ENCODE results near the gene MICAL2. TPM values are rescaled to one million over a fixed set of nuclear protein-coding genes. Genes with fewer than 3 reads are reported as not detected.

Gene MICAL2
- total and polyA plus RNA-seq, 12 donors, result 8.4 to 80.5 (median 34.1) TPM

GRCh38 chr11:12114193-12115033 is 4.0 kb downstream of the MICAL2 start:
- 69 to 85% (median 73%) methylated on average over 21 of the region's 21 CpGs for WGBS, 4 donors
- peak in 5 of 7 donors; percentile 30 to 71 (median 43) for DNase-seq
- Histone ChIP-seq H3K36me3 (replicated peaks in 1 of 2) (no peaks in the 10 kb centered on the region), H3K4me1 (replicated peaks in 1 of 2) (peaks cover 4 to 10% of the 10 kb centered on the region in 2 donors), H3K4me3 (peak overlapping the region in 1 of 4 donors; percentile 4), H3K27ac (peak overlapping the region in 3 of 5 donors; percentile 11 to 79 (median 45)), H3K9me3 (replicated peaks in 1 of 3) (no peaks in the 10 kb centered on the region), H3K27me3 (no peaks in the 10 kb centered on the region)
- TF ChIP-seq CTCF (IDR thresholded peaks at IDR 0.05), result no peak
- TF ChIP-seq POLR2A (IDR thresholded peaks at IDR 0.05), result no peak
- intact Hi-C loops (cut with DNase I), result no loop called here

DNA sequence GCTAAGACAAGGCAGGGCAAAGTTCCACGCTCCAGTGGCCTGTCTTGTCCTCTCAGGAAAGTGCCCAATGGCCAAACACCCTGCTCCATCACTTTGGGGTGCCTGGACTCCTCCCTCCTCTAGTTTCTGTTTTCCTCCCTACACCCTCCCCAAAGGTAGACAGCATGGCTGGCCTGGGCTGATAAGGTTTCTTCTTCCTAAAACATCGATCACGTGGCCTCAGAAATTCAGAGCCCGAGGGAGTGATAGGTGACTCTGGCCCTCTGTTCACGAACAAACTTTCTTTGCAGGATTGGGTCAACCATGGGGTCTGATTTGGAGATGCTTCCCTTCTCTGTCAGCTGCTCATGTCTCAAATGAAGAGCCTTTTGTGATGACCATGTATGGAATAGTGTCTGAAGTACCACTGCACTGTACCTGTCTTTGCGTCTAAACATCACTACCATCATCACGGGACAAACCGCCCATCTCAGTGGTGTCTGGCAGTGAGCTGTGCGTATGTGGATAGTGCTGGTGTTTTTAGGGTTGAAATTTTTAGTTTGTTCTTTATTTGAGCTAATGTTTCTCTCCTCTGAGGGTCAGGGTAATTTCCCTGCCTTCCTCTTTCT is 6.1 kb downstream of the MICAL2 start:
- peaks cover 0 to 3% of the 10 kb centered on the region in 2 donors for H3K4me1 ChIP-seq (replicated peaks in 1 of 2)
- H3K9me3 ChIP-seq (replicated peaks in 1 of 3), result no peaks in the 10 kb centered on the region
- H3K36me3 ChIP-seq (replicated peaks in 1 of 2), result no peaks in the 10 kb centered on the region
- intact Hi-C loops (cut with DNase I), result no loop called here
- H3K4me3 ChIP-seq, result no peak overlapping the region
- peak overlapping the region in 1 of 5 donors; percentile 63 for H3K27ac ChIP-seq
- 81 to 91% (median 85%) methylated on average over 9 of the region's 9 CpGs for WGBS, 4 donors
- DNase-seq, result no peak
- no peak for TF ChIP-seq POLR2A (IDR thresholded peaks at IDR 0.05)
- no peak for TF ChIP-seq CTCF (IDR thresholded peaks at IDR 0.05)
- H3K27me3 ChIP-seq, result no peaks in the 10 kb centered on the region

- TF ChIP-seq POLR2A (IDR thresholded peaks at IDR 0.05) (no peak), CTCF (IDR thresholded peaks at IDR 0.05) (no peak)
- peak overlapping the region in 1 of 5 donors; percentile 63 for H3K27ac ChIP-seq
- no peaks in the 10 kb centered on the region for H3K9me3 ChIP-seq (replicated peaks in 1 of 3)
- H3K4me1 ChIP-seq (replicated peaks in 1 of 2), result peaks cover 0 to 3% of the 10 kb centered on the region in 2 donors
- H3K4me3 ChIP-seq, result no peak overlapping the region
- WGBS, 4 donors, result 54 to 87% (median 72%) methylated on average over 3 to 4 of the region's 4 CpGs
- intact Hi-C loops (cut with DNase I), result no loop called here
- peak in 1 of 7 donors; percentile 29 for DNase-seq
- H3K27me3 ChIP-seq, result no peaks in the 10 kb centered on the region
- no peaks in the 10 kb centered on the region for H3K36me3 ChIP-seq (replicated peaks in 1 of 2)
Observed at GRCh38 chr11:12117200-12117599, 6.8 kb downstream of the MICAL2 start.

GRCh38 chr11:12117611-12118010 is 7.2 kb downstream of the MICAL2 start:
- H3K27ac ChIP-seq, result peak overlapping the region in 1 of 5 donors; percentile 63
- H3K27me3 ChIP-seq, result no peaks in the 10 kb centered on the region
- no peak for TF ChIP-seq CTCF (IDR thresholded peaks at IDR 0.05)
- TF ChIP-seq POLR2A (IDR thresholded peaks at IDR 0.05), result no peak
- no peaks in the 10 kb centered on the region for H3K36me3 ChIP-seq (replicated peaks in 1 of 2)
- H3K4me3 ChIP-seq, result no peak overlapping the region
- H3K4me1 ChIP-seq (replicated peaks in 1 of 2), result peaks cover 0 to 3% of the 10 kb centered on the region in 2 donors
- intact Hi-C loops (cut with DNase I), result no loop called here
- no peak for DNase-seq
- 78 to 94% (median 87%) methylated on average over 2 of the region's 2 CpGs for WGBS, 4 donors
- no peaks in the 10 kb centered on the region for H3K9me3 ChIP-seq (replicated peaks in 1 of 3)
